ENCODE data around the gene GATA5.

GATA5 gene

DNA sequence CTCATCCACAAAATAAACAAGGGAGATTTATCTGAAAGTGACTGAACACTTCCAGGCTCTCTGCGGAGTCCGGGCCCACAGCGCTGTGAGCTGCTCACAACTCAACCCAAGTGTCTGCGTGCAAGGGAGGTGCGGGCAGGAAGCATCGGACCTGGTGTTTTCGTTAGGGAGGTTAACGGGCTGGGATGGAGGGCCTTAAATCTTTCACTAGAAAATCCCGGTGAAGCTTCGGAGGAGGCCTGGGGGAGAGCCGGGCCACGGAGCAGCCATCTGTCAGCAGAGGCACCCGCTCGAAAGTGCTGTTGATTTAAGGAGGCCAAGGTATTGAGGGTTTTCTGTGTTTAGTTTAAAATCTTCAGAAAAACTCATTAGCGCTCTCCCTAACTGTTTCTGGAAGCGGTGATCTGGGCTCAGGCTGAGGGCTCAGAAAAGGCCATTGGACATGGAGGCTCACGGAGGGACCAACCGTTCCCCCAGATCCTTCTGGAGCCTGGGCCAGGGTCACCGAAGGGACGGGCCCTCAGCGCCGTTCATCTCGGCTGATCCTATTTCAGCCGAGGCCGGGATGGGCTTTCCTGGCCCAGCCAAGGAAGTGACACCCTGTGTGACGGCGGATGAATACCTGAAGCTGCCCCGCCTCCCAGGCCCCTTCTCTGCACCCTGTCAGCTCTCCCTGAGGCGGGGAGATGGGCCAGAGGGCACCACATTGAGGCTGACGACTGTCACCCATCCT is 20.7 kb downstream of the GATA5 start:
- no peak for DNase-seq (ENCODE audit: low read depth)

DNA sequence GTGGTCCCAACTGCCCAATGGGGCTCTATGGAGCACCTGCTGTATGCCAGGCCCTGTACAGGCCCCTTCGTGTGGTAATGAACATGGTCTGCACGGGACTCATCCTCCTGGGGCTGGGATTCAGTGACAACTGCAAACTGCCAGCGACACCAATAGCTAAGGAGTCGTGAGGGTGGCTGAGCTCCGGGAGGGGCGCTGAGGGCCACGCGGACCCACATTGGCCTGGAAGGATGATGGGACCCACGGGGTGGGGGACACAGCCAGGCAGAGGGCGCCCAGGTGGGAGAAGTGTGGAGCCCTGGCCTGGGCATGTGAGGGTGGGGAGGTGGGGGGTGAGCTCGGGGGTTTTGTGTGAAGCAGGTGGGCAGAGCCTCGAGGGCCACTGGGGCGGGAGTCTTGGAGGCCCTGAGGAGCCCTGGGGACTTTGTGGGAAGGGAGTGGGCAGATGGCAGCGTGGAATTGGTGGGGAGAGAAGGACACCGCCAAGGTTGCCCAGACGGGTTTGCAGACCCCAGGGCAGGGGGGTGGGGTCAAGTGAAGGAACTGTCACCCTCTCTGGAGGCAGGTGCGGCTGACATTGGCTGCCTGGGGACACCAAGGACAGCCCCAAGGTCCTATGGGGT is 22.5 kb downstream of the GATA5 start:
- DNase-seq (ENCODE audit: low read depth) = no peak

DNA sequence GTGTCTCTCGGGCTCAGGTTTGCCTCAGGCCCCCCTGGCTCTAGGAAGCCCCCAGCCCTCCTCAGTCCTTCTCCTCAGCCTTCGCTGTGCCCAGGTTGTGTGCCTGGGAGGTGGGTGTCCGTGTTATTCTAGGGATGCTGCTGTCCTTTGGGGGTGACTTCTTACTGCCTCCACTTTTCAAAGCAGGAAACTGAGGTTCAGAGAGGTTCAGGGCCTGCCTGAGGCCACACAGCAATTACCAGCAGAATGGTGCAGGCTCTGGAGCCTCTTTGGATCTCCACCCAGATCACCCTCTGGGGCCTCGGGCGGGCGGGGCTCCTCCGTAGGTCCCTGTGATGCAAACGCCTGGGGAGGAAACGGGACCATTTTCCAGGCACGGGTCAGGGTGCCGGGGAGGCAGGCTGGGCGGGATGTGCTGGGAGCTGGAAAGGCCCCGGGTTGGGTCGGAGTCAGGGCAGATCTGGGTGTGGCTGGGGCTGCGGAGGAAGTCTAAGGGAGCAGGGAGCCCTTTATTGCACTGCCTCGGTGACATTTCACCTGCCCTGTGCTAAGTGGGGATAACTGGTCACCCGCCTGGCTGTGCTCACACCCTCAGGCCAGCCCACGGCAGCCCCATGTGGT is 23.2 kb downstream of the GATA5 start:
- no peak for DNase-seq (ENCODE audit: low read depth)

DNA sequence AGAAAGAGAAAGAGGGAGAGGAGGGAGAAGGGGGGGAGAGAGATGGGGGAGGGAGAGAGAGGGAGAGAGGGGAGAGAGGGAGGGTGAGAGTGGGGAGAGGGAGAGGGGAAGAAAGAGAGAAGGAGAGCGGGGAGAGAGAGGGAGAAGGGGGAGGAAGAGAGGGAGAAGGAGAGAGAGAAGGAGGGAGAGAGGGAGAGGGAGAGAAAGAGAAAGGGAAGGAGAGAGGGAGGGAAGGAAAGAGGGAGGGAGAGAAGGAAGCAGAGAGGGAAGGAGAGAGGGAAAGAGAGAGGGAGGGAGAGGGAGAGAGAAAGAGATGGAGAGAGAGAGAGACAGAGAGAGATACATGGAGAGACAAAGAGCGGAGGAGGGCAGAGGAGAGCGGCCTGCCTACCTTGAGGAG is 23.8 kb downstream of the GATA5 start:
- DNase-seq (ENCODE audit: low read depth) = no peak

DNA sequence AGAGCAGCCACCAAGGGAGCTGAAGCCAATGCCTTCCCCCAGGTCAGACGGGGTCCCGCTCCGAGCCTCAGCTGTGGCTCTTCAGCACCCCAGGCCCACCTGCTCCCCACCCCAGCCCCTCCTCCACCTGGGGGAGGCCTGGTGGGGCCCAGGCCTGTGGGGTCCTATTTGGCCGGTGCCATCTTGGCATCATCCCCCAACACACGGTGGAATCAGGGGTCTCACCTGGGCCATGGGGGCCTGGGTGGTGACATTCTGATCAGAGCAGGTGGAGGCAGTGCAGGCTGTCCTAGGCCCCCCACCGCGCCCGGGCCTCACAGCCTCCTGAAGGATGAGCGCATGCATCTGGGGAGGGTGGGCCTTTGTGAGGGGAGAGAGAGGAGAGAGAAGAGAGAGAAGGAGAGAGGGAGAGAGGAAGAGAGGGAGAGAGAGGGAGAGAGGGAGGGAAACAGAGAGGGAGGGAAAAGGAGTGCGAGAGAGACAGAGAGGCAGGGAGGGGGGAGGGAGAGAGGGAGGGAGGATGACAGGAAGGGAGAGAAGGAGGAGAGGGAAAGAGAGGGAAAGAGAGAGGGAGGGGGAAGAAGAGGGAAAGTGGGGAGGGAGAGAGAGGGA is 24.5 kb downstream of the GATA5 start:
- no peak for DNase-seq (ENCODE audit: low read depth)

DNA sequence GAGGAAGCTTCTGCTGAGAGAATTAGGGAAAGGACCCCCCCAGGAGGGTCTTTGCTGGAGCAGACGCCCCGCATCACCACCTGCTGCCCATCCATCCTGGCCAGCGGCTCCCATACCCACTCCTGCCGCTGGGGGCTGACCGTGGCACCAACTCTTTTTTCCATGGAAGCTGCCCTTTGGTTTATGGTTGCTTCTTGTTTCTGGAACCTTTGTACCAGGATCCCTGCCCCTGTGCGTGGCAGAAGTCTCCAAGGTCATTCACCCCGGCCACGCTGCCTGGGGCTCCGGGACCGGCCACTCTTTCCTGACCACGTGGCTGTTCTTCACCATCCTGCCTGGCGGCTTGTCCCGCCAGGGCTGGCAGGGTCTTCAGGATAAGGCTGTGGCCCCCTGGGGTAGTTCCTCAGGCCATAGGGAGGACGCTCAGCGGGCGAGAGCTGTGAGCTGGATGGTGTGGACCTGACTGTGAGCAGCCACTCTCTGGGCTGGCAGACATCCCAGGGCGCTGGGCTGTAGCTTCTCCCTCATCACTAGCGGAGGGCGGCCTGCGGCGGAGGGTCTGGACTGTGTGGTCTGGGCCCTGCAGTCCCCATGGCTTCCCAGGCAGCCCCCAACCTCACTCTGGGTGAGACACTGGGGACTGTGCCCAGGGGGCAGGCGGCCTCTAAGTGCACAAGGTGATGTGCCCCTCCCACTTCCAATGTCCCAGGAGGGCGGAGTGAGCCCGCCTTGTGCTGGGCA is 25.7 kb downstream of the GATA5 start:
- DNase-seq (ENCODE audit: low read depth) = no peak

DNA sequence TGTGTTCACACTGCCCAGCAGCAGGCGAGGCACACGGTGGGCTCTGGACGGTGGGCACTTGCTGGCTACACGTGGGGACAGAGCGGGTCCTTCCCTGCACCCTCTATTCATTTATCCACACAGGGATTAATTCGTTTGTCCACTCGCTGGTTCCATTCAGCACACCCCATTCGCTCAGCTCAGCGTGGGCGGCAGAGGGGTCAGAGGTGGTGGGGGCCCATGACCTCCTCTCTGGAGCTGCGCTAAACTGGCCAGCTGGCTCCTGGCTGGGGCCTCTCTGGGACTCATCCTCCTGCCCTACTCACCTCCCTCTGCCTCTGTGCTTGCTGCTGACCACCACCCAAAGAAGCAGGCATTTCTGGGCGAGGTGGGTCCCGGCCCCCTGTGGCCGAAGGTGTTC is 27.0 kb downstream of the GATA5 start:
- DNase-seq (ENCODE audit: low read depth) = no peak

DNA sequence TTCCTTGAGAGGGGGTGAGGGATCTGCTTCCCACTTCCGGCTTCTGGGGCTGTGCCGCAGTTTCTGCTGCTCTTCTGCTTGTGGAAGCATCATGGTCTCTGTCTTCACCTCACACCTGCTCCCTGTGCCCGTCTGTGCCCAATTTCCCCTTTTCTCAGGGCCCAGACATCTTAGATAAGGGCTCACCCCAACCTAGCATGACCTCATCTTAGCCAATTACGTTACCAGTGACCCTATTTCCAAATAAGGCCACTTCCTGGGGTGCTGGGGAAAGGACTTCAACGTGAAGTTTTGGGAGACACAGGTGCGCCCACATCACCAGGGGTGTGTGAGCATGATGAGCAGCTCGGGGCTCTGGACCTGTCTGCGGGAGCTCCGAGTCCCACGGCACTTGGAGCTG is 27.8 kb downstream of the GATA5 start:
- no peak for DNase-seq (ENCODE audit: low read depth)

DNA sequence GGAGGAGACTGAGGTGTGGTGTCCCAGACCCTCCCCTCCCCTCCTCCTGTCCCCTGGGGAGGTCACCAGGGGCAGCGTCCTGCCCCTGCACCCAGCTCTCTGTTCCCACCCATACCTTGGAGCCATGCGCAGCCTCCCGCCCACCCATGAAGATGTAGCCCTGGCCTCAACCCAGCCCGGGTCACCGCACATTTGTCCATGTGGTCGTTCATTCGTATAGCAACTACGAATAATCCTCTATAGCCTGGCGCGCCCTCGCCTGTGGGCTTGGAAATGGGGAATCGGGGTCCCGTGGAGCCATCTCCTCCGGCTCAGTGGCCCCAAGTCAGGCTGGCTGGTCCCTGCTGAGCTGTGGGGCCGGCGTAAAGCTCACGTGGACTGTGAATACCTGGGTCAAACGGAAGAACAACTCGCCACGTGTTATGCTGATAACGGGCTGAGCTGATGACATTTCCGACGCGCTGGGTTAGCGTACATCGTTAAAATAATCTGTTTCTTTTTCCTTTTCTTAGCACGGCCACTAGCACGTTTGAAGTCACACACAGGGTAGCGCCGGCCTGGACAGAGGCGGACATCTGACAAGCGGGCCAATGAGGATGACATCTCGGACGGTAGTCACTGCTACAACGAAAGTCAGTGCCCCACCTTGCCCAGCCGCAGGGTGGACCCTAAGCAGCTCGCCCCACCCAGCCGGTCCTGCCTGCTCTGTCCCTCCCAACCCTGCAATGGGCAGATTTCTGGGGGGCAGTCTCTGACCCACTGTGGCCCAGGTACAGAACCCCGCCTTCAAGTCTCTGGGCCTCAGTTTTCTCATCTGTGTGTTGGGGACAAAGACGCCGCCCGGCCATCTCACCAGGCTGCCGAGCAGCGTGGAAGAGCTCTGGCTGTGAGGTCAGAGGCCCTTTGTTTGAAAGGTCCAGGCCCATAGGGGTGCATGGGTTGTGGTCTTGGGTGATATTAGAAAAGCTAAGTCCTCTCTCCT is 28.6 kb downstream of the GATA5 start:
- DNase-seq (ENCODE audit: low read depth) = no peak

DNA sequence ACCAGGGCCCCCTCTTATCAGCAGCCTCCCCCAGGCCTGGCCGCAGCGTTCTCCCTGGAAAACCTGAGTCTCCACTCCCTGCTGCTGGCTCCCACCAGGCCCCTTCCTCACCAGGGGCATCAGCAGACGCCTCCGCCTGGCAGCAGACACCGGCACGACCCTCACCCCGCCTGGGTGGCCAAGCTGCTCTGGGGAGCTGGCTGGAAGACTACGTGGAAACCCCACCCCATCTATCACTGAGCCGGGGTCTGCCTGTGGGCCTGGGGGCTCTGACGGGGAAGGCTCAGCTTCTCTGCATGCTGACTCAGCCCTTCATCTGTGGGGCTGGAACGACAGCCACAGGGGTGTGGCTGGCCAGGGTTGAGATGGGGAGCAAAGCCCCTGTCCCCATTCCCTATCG is 29.3 kb downstream of the GATA5 start:
- DNase-seq (ENCODE audit: low read depth) = no peak

DNA sequence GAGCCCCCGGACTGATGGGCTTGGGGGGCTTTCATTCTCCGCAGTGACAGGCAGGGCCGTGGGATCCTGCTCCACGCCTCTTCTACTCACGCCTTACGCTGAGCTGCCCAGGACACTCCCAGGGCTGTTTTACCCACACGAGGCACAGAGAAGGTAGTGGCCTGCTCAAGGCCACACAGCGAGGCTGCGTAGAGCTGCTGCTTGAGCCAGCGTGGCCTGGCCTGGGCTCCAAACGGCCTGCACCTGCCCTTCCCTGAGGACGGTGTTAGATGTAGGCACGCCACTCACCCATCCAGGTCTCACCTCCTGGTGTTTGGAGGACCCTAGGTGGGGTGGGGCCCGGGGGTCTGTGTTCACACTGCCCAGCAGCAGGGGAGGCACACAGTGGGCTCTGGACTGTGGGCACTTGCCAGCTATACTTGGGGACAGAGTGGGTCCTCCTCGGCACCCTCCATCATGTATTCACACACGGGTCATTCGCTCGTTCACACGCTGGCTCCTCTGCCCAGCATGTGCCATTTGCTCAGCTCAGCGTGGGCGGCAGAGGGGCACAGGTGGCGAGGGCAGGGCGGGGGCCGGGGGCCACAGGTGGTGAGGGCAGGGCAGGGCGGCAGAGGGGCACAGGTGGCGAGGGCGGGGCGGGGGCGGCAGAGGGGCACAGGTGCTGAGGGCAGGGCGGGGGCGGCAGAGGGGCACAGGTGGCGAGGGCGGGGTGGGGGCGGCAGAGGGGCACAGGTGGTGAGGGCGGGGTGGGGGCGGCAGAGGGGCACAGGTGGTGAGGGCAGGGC is 30.0 kb downstream of the GATA5 start:
- no peak for DNase-seq (ENCODE audit: low read depth)

DNA sequence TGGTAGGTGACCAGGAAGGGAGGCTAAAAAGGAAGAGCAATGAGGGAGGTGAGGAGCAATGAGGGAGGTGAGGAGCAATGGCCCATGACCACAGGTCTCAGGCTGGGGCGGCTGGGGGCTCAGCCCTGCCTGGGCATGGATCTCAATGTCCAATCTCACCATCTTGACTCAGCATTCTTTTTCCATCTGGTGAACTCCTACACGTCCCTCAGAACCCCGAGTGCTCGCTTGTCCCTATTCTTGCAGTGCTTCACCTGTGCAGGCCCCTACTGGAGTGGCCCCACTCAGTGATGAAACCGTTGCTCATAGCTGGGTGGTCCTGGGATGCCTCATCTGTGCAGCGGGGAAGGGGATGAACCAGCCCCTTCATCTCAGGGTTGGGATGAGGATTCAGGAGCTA is 31.5 kb downstream of the GATA5 start:
- DNase-seq (ENCODE audit: low read depth) = no peak

DNA sequence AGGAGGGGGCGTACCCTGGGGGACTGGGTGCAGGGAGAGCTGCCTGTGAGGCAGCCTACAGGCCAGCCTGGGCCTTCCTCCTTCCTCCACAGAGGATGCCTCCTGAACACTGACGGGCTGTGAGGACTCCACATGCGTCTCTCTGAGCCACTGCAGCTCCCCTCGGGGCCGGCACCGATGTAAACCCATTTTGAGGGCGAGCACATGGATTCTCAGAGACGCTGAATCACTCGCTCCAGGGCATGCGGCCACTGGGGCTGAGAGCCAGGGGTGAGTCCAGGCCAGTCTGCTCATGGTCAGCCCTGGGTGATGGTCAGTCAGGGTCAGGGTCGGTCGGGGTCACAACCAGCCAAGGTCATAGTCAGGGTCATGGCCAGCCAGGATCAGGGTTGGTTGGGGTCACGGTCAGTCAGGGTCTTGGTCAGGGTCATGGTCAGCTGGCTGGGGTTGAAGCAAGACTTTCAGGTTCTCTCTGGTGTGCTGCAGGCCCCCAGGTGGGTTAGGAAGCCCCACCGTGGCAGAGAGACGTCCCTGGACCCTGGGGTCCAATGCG is 33.7 kb downstream of the GATA5 start:
- DNase-seq (ENCODE audit: low read depth) = no peak

DNA sequence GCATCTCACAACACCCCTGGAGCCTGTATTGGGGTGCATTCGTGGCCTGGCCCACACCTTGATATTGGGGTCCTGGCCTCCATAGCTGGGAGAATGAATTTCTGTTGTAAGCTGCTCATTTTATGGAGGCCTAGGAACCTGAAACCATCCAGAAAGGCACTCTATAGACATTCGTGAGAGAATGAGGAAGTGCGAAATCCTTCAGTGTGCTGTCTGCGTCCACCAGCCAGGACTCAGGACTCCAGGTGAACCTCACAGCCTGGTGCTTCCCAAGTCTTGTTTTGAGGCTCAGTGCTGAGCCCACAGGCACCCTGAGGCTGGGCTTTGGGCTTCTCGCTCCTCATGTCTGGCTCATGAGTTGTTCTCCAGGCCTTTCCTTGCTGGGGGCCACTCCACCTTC is 36.6 kb downstream of the GATA5 start:
- no peak for DNase-seq (ENCODE audit: low read depth)

DNA sequence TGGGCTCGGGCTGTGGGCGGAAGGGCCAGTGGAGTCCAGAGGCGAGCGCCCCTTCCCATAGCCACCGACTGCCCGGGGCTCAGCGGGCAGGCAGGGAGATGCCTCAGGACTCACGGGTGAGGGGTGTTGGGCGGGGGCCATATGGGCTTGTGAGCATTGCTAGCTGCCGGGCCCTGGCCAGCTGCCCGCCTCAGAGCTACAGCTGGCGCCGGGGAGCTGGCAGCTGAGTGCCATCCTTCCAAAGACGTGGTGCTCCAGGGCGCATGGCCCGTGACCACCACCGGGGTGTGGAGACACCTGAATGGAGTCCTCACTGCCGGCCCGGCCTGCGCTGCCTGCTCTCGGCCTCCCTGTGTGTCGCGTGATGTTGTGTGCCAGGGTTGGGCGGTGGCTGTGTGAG is 37.9 kb downstream of the GATA5 start:
- DNase-seq (ENCODE audit: low read depth) = no peak

DNA sequence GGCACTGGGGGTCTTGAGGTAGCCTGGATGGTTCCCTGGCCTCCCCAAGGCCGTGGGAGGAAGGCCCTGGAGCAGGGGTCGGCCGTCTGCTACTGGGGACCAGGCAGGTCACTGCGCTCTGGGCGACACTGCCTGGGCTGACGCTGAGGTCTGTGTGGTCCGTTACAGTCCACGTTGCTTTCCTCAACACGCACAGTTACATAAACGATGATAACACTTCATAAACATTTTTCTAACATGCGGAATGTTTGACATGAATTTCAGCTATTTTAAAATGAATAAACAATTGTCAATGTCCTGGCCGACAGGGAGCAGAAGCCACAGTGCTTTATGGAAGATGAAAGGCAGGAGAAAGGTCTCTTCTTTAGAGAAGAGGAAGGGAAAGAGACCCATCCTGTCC is 38.3 kb downstream of the GATA5 start:
- DNase-seq (ENCODE audit: low read depth) = no peak

DNA sequence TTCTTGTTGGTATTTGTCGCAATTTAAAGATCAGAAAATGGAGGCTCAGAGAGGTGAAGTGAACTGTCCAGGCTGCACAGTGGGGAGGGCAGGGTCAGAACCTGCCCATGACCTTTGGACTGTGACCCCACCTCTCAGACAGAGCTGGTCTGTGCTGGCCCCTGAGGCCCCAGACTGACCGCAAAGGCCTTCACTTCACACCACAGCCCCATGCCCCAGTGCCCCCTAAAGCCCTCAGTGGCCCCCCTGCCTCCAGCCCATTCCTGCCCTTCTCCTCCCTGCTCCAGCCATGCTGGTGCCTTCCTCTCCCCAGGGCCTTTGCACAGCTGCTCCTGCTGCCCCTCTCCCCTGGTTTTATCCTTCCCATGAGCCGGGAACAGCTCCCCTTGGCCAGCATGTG is 39.1 kb downstream of the GATA5 start:
- no peak for DNase-seq (ENCODE audit: low read depth)

DNA sequence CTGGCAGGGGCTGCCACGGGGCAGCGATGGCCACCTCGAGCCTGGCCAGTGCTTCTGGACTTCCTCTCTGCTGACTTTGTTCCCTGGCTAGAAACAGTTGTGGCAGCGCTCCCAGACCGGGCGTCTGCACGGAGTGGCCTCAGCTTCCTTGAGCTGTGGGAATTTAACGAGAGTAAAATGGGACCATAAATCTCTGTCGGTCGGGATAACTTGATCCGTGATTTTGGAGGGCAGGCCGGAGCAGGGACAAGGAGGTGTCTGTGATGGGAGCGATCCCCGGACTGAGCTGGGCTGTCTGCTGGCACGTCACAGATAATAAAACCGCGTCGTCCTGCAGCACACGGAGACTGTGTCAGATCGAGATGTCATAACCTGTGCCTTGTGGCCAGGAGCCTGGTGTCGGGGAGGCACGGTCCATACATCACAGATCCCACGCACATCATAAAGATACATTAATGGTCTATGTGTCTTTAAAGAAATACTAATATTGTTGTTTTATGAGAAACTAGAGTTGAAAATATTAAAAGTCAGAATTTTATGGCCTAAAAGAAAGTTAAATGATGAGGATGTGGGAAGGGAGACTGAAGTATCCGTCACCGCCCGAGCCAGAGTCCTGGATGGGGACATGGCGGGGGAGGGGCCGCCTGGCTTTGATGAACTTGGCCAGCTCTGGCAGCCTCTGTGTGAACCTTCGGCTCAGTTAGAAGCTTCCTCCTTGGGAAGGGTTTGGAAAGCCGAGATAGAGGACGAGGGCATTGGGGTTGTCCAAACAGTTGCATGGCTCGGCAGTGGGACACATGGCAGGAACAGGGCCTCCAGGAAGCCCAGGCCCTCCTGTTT is 41.9 kb downstream of the GATA5 start:
- DNase-seq (ENCODE audit: low read depth) = no peak

DNA sequence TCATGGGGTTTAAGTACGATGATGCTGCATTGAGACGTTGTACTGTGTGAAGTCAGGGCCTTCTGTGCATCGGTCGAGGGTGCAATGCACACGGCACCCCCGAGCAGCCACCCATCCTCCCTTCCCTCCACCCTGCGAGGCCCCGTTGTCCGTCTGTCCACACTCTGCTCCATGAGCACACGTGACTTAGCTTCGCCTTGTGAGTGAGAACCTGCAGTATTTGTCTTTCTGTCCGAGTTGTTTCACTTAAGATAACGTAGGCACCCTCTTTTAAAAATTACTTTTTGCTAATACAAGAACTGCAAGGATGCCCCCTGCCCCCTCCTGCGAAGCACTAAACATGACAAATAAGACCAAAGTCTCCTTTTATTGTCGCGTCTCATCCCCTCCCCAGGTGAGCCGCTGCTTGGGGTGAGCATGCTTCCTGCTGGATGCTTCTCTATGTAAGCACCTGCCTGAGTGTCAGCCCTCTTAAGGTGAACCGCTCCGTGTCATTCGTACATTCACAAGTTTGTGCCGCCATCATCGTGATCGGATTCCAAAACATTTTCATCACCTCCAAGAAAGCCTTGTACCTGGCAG is 44.8 kb downstream of the GATA5 start:
- DNase-seq (ENCODE audit: low read depth) = no peak
